Tibial artery (tissue), 4 donors: ENCODE results near the gene ARHGEF33.

Source experiments
- DNase-seq, 2 donors: peaks; one replicate each; pipeline ENCODE4 v3.0.0-alpha.2; 2019
- H3K27ac ChIP-seq, 2 donors: fragments of 200-600 bp; sonication (generic) in 1 of 2; 1 replicate in 1 of 2; 2 replicates in 1 of 2; pipeline ENCODE4 v1.5.1; 2018 to 2019; ENCODE audit warnings: mild to moderate bottlenecking in 1 of 2
- H3K27me3 ChIP-seq, 2 donors: fragments of 200-600 bp; sonication (generic) in 1 of 2; one replicate each; pipeline versions ENCODE4 v1.5.1 to v1.6.0; 2016 to 2019
- H3K36me3 ChIP-seq, 3 donors: fragments of 200-600 bp; sonication (generic) in 2 of 3; one replicate each; pipeline ENCODE4 v1.5.1; 2016 to 2019; ENCODE audit warnings: mild to moderate bottlenecking in 2 of 3
- H3K4me1 ChIP-seq, 4 donors: fragments of 200-600 bp; sonication (generic) in 2 of 4; 1 replicate in 3 of 4; 2 replicates in 1 of 4; pipeline ENCODE4 v1.5.1; 2016 to 2019
- H3K4me3 ChIP-seq, 2 donors: fragments of 200-600 bp; sonication (generic) in 1 of 2; 1 replicate in 1 of 2; 2 replicates in 1 of 2; pipeline ENCODE4 v1.5.1; 2018 to 2019; ENCODE audit warnings: mild to moderate bottlenecking in 2 of 2
- H3K9me3 ChIP-seq, 3 donors: fragments of 200-600 bp; sonication (generic) in 1 of 3; one replicate each; pipeline ENCODE4 v1.5.1; 2016 to 2019
- CTCF ChIP-seq, 2 experiments: fragments of 200-600 bp in 1 of 2; fragments of 450-650 bp in 1 of 2; IDR thresholded peaks; one replicate each; pipeline ENCODE4 v1.5.1; 2017 to 2019; ENCODE audit warnings: antibody characterized with exemption in 2 of 2, mild to moderate bottlenecking in 1 of 2, moderate library complexity in 1 of 2
- intact Hi-C: fragments of 100-400 bp; cut with DNase I; formaldehyde crosslinking; loops from one replicate; pipeline ENCODE4 v1.15.0; 2023; ENCODE audit warnings: low total_unique reads

The ARHGEF33 gene

GRCh38 chr2:38968021-38968420 lies 78.3 kb downstream of the ARHGEF33 start:
- Histone ChIP-seq H3K27me3 (no peaks in the 10 kb centered on the region), H3K9me3 (no peaks in the 10 kb centered on the region), H3K4me3 (no peak overlapping the region), H3K27ac (no peak overlapping the region), H3K4me1 (no peaks in the 10 kb centered on the region), H3K36me3 (peaks cover 0 to 6% (median 0%) of the 10 kb centered on the region in 3 donors)
- intact Hi-C loops = no loop called here
- no peak for DNase-seq
- TF ChIP-seq CTCF (IDR thresholded peaks at IDR 0.05) = no peak

- no peak for DNase-seq
- H3K9me3 ChIP-seq = no peaks in the 10 kb centered on the region
- no peaks in the 10 kb centered on the region for H3K4me1 ChIP-seq
- peaks cover 0 to 6% (median 0%) of the 10 kb centered on the region in 3 donors for H3K36me3 ChIP-seq
- TF ChIP-seq CTCF (IDR thresholded peaks at IDR 0.05) = no peak
- H3K4me3 ChIP-seq = no peak overlapping the region
- no peaks in the 10 kb centered on the region for H3K27me3 ChIP-seq
- H3K27ac ChIP-seq = no peak overlapping the region
- intact Hi-C loops = no loop called here
Measured at GRCh38 chr2:38971377-38971776, 81.7 kb downstream of the ARHGEF33 start.

GRCh38 chr2:38973266-38973665 lies 83.6 kb downstream of the ARHGEF33 start:
- H3K27ac ChIP-seq = no peak overlapping the region
- TF ChIP-seq CTCF (IDR thresholded peaks at IDR 0.05) = no peak

GRCh38 chr2:38975042-38975441 lies 85.4 kb downstream of the ARHGEF33 start:
- Histone ChIP-seq H3K4me3 (no peak overlapping the region), H3K27ac (no peak overlapping the region), H3K27me3 (no peaks in the 10 kb centered on the region), H3K4me1 (no peaks in the 10 kb centered on the region), H3K9me3 (no peaks in the 10 kb centered on the region), H3K36me3 (no peaks in the 10 kb centered on the region)
- DNase-seq = no peak
- intact Hi-C loops = no loop called here
- TF ChIP-seq CTCF (IDR thresholded peaks at IDR 0.05) = no peak

More at GRCh38 chr2:38973266-38973665, 83.6 kb downstream of the ARHGEF33 start:
- H3K27me3 ChIP-seq = no peaks in the 10 kb centered on the region
- no peaks in the 10 kb centered on the region for H3K4me1 ChIP-seq
- DNase-seq = no peak
- H3K9me3 ChIP-seq = no peaks in the 10 kb centered on the region
- intact Hi-C loops = no loop called here
- peaks cover 0 to 6% (median 0%) of the 10 kb centered on the region in 3 donors for H3K36me3 ChIP-seq
- H3K4me3 ChIP-seq = no peak overlapping the region

- Histone ChIP-seq H3K36me3 (no peaks in the 10 kb centered on the region), H3K27me3 (no peaks in the 10 kb centered on the region), H3K27ac (no peak overlapping the region), H3K4me1 (no peaks in the 10 kb centered on the region), H3K9me3 (no peaks in the 10 kb centered on the region), H3K4me3 (no peak overlapping the region)
- intact Hi-C loops = no loop called here
- no peak for TF ChIP-seq CTCF (IDR thresholded peaks at IDR 0.05)
- no peak for DNase-seq
Measured at GRCh38 chr2:38977047-38977446, 87.4 kb downstream of the ARHGEF33 start.

GRCh38 chr2:38978296-38978903 lies 88.7 kb downstream of the ARHGEF33 start:
- Histone ChIP-seq H3K4me1 (no peaks in the 10 kb centered on the region), H3K27me3 (no peaks in the 10 kb centered on the region), H3K9me3 (no peaks in the 10 kb centered on the region), H3K27ac (no peak overlapping the region), H3K36me3 (no peaks in the 10 kb centered on the region), H3K4me3 (no peak overlapping the region)
- no peak for TF ChIP-seq CTCF (IDR thresholded peaks at IDR 0.05)
- intact Hi-C loops = no loop called here
- no peak for DNase-seq
